H9 (cell line): ENCODE measurements around the gene CWC15. TPM values are rescaled to one million over a fixed set of nuclear protein-coding genes. Genes with fewer than 3 reads are reported as not detected.

Experiments used
- DNase-seq: peaks from one replicate; pipeline ENCODE4 v3.0.0-alpha.2; 2017
- H2AFZ ChIP-seq: one replicate; pipeline ENCODE4 v1.6.1; 2013; ENCODE audit warnings: mild to moderate bottlenecking, low read length, control low read depth, moderate library complexity
- H2AK5ac ChIP-seq: 2 replicates; pipeline ENCODE4 v1.6.1; 2013; ENCODE audit warnings: low read length, control low read depth, mixed read lengths; ENCODE audit not compliant: insufficient read length
- H2BK120ac ChIP-seq: one replicate; pipeline ENCODE4 v1.6.1; 2013; ENCODE audit warnings: low read depth, mild to moderate bottlenecking, low read length, control low read depth, inconsistent platforms; ENCODE audit not compliant: poor library complexity, severe bottlenecking
- H2BK12ac ChIP-seq: 2 replicates; pipeline ENCODE4 v1.6.1; 2013; ENCODE audit warnings: low read length, control low read depth, mixed read lengths, low read depth; ENCODE audit not compliant: insufficient read length
- H2BK15ac ChIP-seq: 2 replicates; pipeline ENCODE4 v1.6.1; 2013; ENCODE audit warnings: low read depth, low read length, control low read depth
- H2BK20ac ChIP-seq: one replicate; pipeline ENCODE4 v1.6.1; 2013; ENCODE audit warnings: low read depth, mild to moderate bottlenecking, low read length, control low read depth, inconsistent platforms; ENCODE audit not compliant: poor library complexity, severe bottlenecking
- H2BK5ac ChIP-seq: 2 replicates; pipeline ENCODE4 v1.6.1; 2013; ENCODE audit warnings: low read length, control low read depth, mixed read lengths; ENCODE audit not compliant: insufficient read length
- H3K14ac ChIP-seq: 2 replicates; pipeline ENCODE4 v1.6.1; 2013; ENCODE audit warnings: low read length, control low read depth; ENCODE audit not compliant: insufficient read depth
- H3K18ac ChIP-seq: 2 replicates; pipeline ENCODE4 v1.6.1; 2013; ENCODE audit warnings: low read depth, mild to moderate bottlenecking, mixed read lengths, low read length, control low read depth; ENCODE audit not compliant: insufficient read length
- H3K23ac ChIP-seq: 2 replicates; pipeline ENCODE4 v1.6.1; 2013; ENCODE audit warnings: low read length, control low read depth, mixed read lengths, low read depth; ENCODE audit not compliant: insufficient read length
- H3K23me2 ChIP-seq: 2 replicates; pipeline ENCODE4 v1.6.1; 2013; ENCODE audit warnings: low read depth, mild to moderate bottlenecking, mixed read lengths, low read length, control low read depth; ENCODE audit not compliant: insufficient read length, poor library complexity, severe bottlenecking
- H3K27ac ChIP-seq: 2 replicates; pipeline ENCODE4 v1.5.1; 2013; ENCODE audit warnings: low read length, control low read depth, mixed read lengths, low read depth; ENCODE audit not compliant: insufficient read length
- H3K27me3 ChIP-seq: 2 replicates; pipeline ENCODE4 v1.6.1; 2013; ENCODE audit warnings: low read length, control low read depth, inconsistent platforms; ENCODE audit not compliant: insufficient read depth
- H3K4ac ChIP-seq: 2 replicates; pipeline ENCODE4 v1.6.1; 2013; ENCODE audit warnings: low read depth, mild to moderate bottlenecking, control low read depth, inconsistent platforms, low read length, moderate library complexity
- H3K4me1 ChIP-seq: 2 replicates; pipeline ENCODE4 v1.6.1; 2013; ENCODE audit warnings: low read length, control low read depth, inconsistent platforms; ENCODE audit not compliant: insufficient read depth
- H3K4me2 ChIP-seq: 2 replicates; pipeline ENCODE4 v1.6.1; 2013; ENCODE audit warnings: low read length, control low read depth, mixed read lengths; ENCODE audit not compliant: insufficient read length, insufficient read depth
- H3K56ac ChIP-seq: 2 replicates; pipeline ENCODE4 v1.6.1; 2013; ENCODE audit warnings: low read depth, mild to moderate bottlenecking, mixed read lengths, low read length, control low read depth; ENCODE audit not compliant: insufficient read length
- H3K79me1 ChIP-seq: 2 replicates; pipeline ENCODE4 v1.6.1; 2013; ENCODE audit warnings: low read depth, mild to moderate bottlenecking, moderate library complexity, low read length, control low read depth, inconsistent platforms; ENCODE audit not compliant: insufficient read depth, poor library complexity, severe bottlenecking
- H3K79me2 ChIP-seq: 2 replicates; pipeline ENCODE4 v1.6.1; 2013; ENCODE audit warnings: low read length, control low read depth, inconsistent platforms; ENCODE audit not compliant: insufficient read depth
- H3K9ac ChIP-seq: 2 replicates; pipeline ENCODE4 v1.6.1; 2013; ENCODE audit warnings: low read length, control low read depth, mixed read lengths; ENCODE audit not compliant: insufficient read length; ENCODE audit errors: extremely low read depth
- H3K9me3 ChIP-seq: one replicate; pipeline ENCODE4 v1.6.1; 2013; ENCODE audit warnings: low read depth, low read length, inconsistent platforms; ENCODE audit not compliant: control insufficient read depth
- H3T11ph ChIP-seq: one replicate; pipeline ENCODE4 v1.6.1; 2013; ENCODE audit warnings: mild to moderate bottlenecking, low read length, control low read depth, inconsistent platforms
- H4K20me1 ChIP-seq: one replicate; pipeline ENCODE4 v1.6.1; 2013; ENCODE audit not compliant: control insufficient read depth, insufficient read length, insufficient read depth
- H4K5ac ChIP-seq: 2 replicates; pipeline ENCODE4 v1.6.1; 2013; ENCODE audit warnings: low read depth, mild to moderate bottlenecking, mixed read lengths, low read length, control low read depth; ENCODE audit not compliant: insufficient read length
- H4K8ac ChIP-seq: replicated peaks from 2 replicates; pipeline ENCODE4 v1.6.1; 2013; ENCODE audit warnings: low read length, control low read depth, mixed read lengths, low read depth; ENCODE audit not compliant: insufficient read length
- H4K91ac ChIP-seq: 2 replicates; pipeline ENCODE4 v1.6.1; 2013; ENCODE audit warnings: low read depth, mild to moderate bottlenecking, moderate library complexity, mixed read lengths, low read length, control low read depth; ENCODE audit not compliant: insufficient read length
- H3K27ac Mint-ChIP-seq, 3 experiments: 2 replicates in 2 of 3; 3 replicates in 1 of 3; pipeline ENCODE4 v1.8.0; 2020 to 2021; ENCODE audit warnings: mixed read lengths in 3 of 3, mild to moderate bottlenecking in 1 of 3, moderate library complexity in 1 of 3
- H3K27me3 Mint-ChIP-seq: 2 replicates; pipeline ENCODE4 v1.8.0; 2021; ENCODE audit warnings: low read depth, mild to moderate bottlenecking, moderate library complexity, mixed read lengths
- H3K36me3 Mint-ChIP-seq, 3 experiments: 2 replicates in 2 of 3; 3 replicates in 1 of 3; pipeline ENCODE4 v1.8.0; 2020 to 2021; ENCODE audit warnings: low read depth in 3 of 3, mixed read lengths in 3 of 3; ENCODE audit not compliant: insufficient read depth in 1 of 3
- H3K4me1 Mint-ChIP-seq, 2 experiments: 2 replicates each; pipeline ENCODE4 v1.8.0; 2020; ENCODE audit warnings: mixed read lengths in 2 of 2
- H3K4me3 Mint-ChIP-seq, 2 experiments: 2 replicates in 1 of 2; 3 replicates in 1 of 2; pipeline ENCODE4 v1.8.0; 2020 to 2021; ENCODE audit warnings: mild to moderate bottlenecking in 2 of 2, mixed read lengths in 2 of 2, moderate library complexity in 1 of 2
- H3K9me3 Mint-ChIP-seq, 2 experiments: 2 replicates in 1 of 2; 3 replicates in 1 of 2; pipeline ENCODE4 v1.8.0; 2020; ENCODE audit warnings: mild to moderate bottlenecking in 2 of 2, mixed read lengths in 2 of 2, moderate library complexity in 1 of 2
- WGBS: extraction: QIAGEN DNeasy Blood & Tissue Kit; methylation state at CpG from one replicate; pipeline ENCODE4 v1.1.7; 2013; ENCODE audit warnings: missing lambda C conversion rate, low lambda C conversion rate, mixed read lengths; ENCODE audit not compliant: insufficient read length; ENCODE audit errors: extremely low coverage; 5-methylcytosine and 5-hydroxymethylcytosine counted together
- total RNA-seq: library from RNA; stranded (reverse); gene quantifications from 2 replicates; pipeline ENCODE4 v1.2.1, GENCODE V29; 2021
- TF ChIP-seq, protein P1 (sequence below): fragments of 200-600 bp; sonication (generic); conservative IDR thresholded peaks from 3 replicates; pipeline ENCODE4 v1.8.0; 2021; ENCODE audit warnings: antibody characterized with exemption, mild to moderate bottlenecking

The CWC15 gene
- total RNA-seq, 1 experiment from 2014 or later = 76.9 TPM

DNA sequence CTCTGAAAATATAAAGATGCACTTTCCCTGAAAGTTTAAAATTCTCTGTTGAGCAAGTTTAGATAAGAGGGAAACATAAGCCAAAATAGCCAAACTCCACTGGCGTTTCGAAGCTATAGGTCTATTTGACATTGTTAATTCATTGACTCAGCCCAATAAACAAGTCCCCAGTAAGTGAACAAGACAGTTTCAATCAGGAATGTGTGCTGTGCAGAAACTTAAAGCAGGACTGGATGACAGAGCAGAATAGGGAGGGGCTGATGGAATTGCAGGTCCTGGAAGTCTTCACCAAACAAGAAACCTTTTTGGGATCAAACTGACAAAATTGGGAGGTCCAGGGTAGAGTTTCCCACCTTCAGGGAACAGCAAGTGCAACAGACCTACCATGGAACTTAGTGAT, 42.8 kb upstream of the CWC15 start:
- Histone ChIP-seq H3K23me2 (no peaks in the 10 kb centered on the region), H2AFZ (no peak overlapping the region), H4K8ac (no peak overlapping the region), H2AK5ac (no peak overlapping the region), H3K4me2 (no peak overlapping the region), H4K91ac (no peak overlapping the region), H3K14ac (no peak overlapping the region), H3K4ac (no peak overlapping the region), H4K5ac (no peak overlapping the region), H3K18ac (no peak overlapping the region), H3K79me2 (no peaks in the 10 kb centered on the region), H3T11ph (no peak overlapping the region), H2BK15ac (no peak overlapping the region), H2BK120ac (no peak overlapping the region), H3K27me3 (no peaks in the 10 kb centered on the region), H3K9ac (no peak overlapping the region), H3K4me1 (no peaks in the 10 kb centered on the region), H3K56ac (no peak overlapping the region), H3K23ac (no peak overlapping the region), H2BK5ac (no peak overlapping the region), H2BK12ac (no peak overlapping the region), H3K27ac (no peak overlapping the region), H3K79me1 (no peaks in the 10 kb centered on the region), H2BK20ac (no peak overlapping the region), H3K9me3 (no peaks in the 10 kb centered on the region), H4K20me1 (no peaks in the 10 kb centered on the region)
- H3K4me3 Mint-ChIP-seq = no peak overlapping the region
- H3K36me3 Mint-ChIP-seq = no peaks in the 10 kb centered on the region
- TF ChIP-seq, protein P1, sequence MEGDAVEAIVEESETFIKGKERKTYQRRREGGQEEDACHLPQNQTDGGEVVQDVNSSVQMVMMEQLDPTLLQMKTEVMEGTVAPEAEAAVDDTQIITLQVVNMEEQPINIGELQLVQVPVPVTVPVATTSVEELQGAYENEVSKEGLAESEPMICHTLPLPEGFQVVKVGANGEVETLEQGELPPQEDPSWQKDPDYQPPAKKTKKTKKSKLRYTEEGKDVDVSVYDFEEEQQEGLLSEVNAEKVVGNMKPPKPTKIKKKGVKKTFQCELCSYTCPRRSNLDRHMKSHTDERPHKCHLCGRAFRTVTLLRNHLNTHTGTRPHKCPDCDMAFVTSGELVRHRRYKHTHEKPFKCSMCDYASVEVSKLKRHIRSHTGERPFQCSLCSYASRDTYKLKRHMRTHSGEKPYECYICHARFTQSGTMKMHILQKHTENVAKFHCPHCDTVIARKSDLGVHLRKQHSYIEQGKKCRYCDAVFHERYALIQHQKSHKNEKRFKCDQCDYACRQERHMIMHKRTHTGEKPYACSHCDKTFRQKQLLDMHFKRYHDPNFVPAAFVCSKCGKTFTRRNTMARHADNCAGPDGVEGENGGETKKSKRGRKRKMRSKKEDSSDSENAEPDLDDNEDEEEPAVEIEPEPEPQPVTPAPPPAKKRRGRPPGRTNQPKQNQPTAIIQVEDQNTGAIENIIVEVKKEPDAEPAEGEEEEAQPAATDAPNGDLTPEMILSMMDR = no peak
- WGBS = no CpG with 5 or more reads among the region's 2 CpGs
- H3K4me1 Mint-ChIP-seq = no peaks in the 10 kb centered on the region
- no peaks in the 10 kb centered on the region for H3K9me3 Mint-ChIP-seq
- H3K27me3 Mint-ChIP-seq = peaks cover 5% of the 10 kb centered on the region
- no peak overlapping the region for H3K27ac Mint-ChIP-seq
- no peak for DNase-seq
